SK-N-SH (cell line): ENCODE data around the gene SLC38A8. TPM values are rescaled to one million over a fixed set of nuclear protein-coding genes. Genes with fewer than 3 reads are reported as not detected.

Experiments used
- CTCF ChIA-PET: fragments of 300-600, 350-600 bp; formaldehyde crosslinking; extraction: SDS; loops from one replicate; lab custom pipeline; 2021; lab: Yijun Ruan, JAX
- POLR2A ChIA-PET: fragments of 350-600 bp; sonication (Branson Sonifier 250); formaldehyde crosslinking; extraction: SDS; loops from one replicate; lab custom pipeline; 2020; ENCODE audit warnings: antibody characterized with exemption, inconsistent platforms; lab: Yijun Ruan, JAX
- DNase-seq: peaks from one replicate; pipeline ENCODE4 v3.0.0; 2012
- H2AFZ ChIP-seq: fragments of 200-600 bp; sonication (generic); 2 replicates; pipeline ENCODE4 v1.8.1; 2016; ENCODE audit warnings: antibody characterized with exemption, mild to moderate bottlenecking, low read depth
- H3F3A ChIP-seq: fragments of 200-600 bp; sonication (generic); replicated peaks from 2 replicates; pipeline ENCODE3; 2016; ENCODE audit warnings: antibody characterized with exemption, mild to moderate bottlenecking; ENCODE audit not compliant: insufficient read depth
- H3K27ac ChIP-seq, 2 experiments: fragments of 200-500 bp in 1 of 2; fragments of 200-600 bp in 1 of 2; sonication (Bioruptor generic) in 1 of 2; sonication (generic), shearing (Covaris generic) in 1 of 2; 2 replicates each; pipeline versions ENCODE4 v1.5.1 to v1.6.1; 2014 to 2016; ENCODE audit warnings: low read depth in 2 of 2, inconsistent platforms in 1 of 2, low read length in 1 of 2, mild to moderate bottlenecking in 1 of 2, mixed read lengths in 1 of 2
- H3K27me3 ChIP-seq: fragments of 200-600 bp; sonication (generic), shearing (Covaris generic); 2 replicates; pipeline ENCODE4 v1.6.1; 2016; ENCODE audit warnings: mixed run types; ENCODE audit not compliant: insufficient read depth
- H3K36me3 ChIP-seq, 2 experiments: fragments of 200-500 bp in 1 of 2; fragments of 200-600 bp in 1 of 2; sonication (Bioruptor generic) in 1 of 2; sonication (generic) in 1 of 2; replicated peaks in 1 of 2; 2 replicates each; pipeline versions ENCODE3 to v1.5.1; 2014 to 2016; ENCODE audit warnings: low read length in 1 of 2, mild to moderate bottlenecking in 1 of 2; ENCODE audit not compliant: insufficient read depth in 2 of 2, control insufficient read depth in 1 of 2
- H3K4me1 ChIP-seq, 2 experiments: fragments of 200-500 bp in 1 of 2; fragments of 200-600 bp in 1 of 2; sonication (Bioruptor generic) in 1 of 2; sonication (generic), shearing (Covaris generic) in 1 of 2; 2 replicates each; pipeline versions ENCODE4 v1.5.1 to v1.6.1; 2014 to 2016; ENCODE audit warnings: low read depth in 1 of 2, low read length in 1 of 2, mixed run types in 1 of 2; ENCODE audit not compliant: insufficient read depth in 2 of 2, control insufficient read depth in 1 of 2
- H3K4me2 ChIP-seq: fragments of 200-600 bp; sonication (generic), shearing (Covaris generic); 2 replicates; pipeline ENCODE4 v1.6.1; 2017; ENCODE audit warnings: mixed run types
- H3K4me3 ChIP-seq, 2 experiments: fragments of 200-500 bp in 1 of 2; fragments of 200-600 bp in 1 of 2; sonication (Bioruptor generic) in 1 of 2; sonication (generic), shearing (Covaris generic) in 1 of 2; 2 replicates each; pipeline versions ENCODE4 v1.5.1 to v1.8.1; 2014 to 2016; ENCODE audit warnings: low read depth in 2 of 2, inconsistent platforms in 1 of 2, low read length in 1 of 2, mild to moderate bottlenecking in 1 of 2, mixed read lengths in 1 of 2, moderate library complexity in 1 of 2
- H3K79me2 ChIP-seq: fragments of 200-600 bp; sonication (generic); 2 replicates; pipeline ENCODE4 v1.8.1; 2017; ENCODE audit warnings: mild to moderate bottlenecking; ENCODE audit not compliant: insufficient read depth
- H3K9ac ChIP-seq: fragments of 200-600 bp; sonication (generic); 2 replicates; pipeline ENCODE4 v1.6.1; 2017; ENCODE audit warnings: mixed run types
- H3K9me2 ChIP-seq: fragments of 200-600 bp; sonication (generic); 2 replicates; pipeline ENCODE4 v1.6.1; 2017; ENCODE audit warnings: mixed run types
- H3K9me3 ChIP-seq: fragments of 200-600 bp; sonication (generic); 2 replicates; pipeline ENCODE4 v1.6.1; 2017; ENCODE audit warnings: mixed run types, mild to moderate bottlenecking, moderate library complexity
- H4K20me1 ChIP-seq: fragments of 200-600 bp; sonication (generic); 2 replicates; pipeline ENCODE4 v1.6.1; 2017; ENCODE audit warnings: mild to moderate bottlenecking, mixed run types; ENCODE audit not compliant: insufficient read depth
- EZH2phosphoT487 ChIP-seq: fragments of 200-600 bp; sonication (generic); IDR thresholded peaks from 2 replicates; pipeline ENCODE4 v1.6.1; 2017; ENCODE audit warnings: low read depth, mixed run types, mild to moderate bottlenecking, antibody characterized with exemption, moderate library complexity, borderline replicate concordance
- GABPA ChIP-seq: IDR thresholded peaks from 2 replicates; pipeline ENCODE4 v1.4.0; 2012; ENCODE audit warnings: low read depth, mild to moderate bottlenecking
- JUND ChIP-seq: IDR thresholded peaks from 2 replicates; pipeline ENCODE4 v1.4.0; 2012
- RAD21 ChIP-seq: IDR thresholded peaks from 2 replicates; pipeline ENCODE4 v1.6.1; 2012; ENCODE audit warnings: mild to moderate bottlenecking, low read length
- RCOR1 ChIP-seq: fragments of 150-350 bp; IDR thresholded peaks from 2 replicates; pipeline ENCODE4 v1.6.1; 2017; ENCODE audit warnings: antibody characterized with exemption, low read length
- RFX5 ChIP-seq: IDR thresholded peaks from 2 replicates; pipeline ENCODE4 v1.6.1; 2012; ENCODE audit warnings: mild to moderate bottlenecking, improper control_type of control experiment, low read length
- RXRA ChIP-seq: IDR thresholded peaks from 2 replicates; pipeline ENCODE4 v1.4.0; 2012; ENCODE audit warnings: low read depth, mild to moderate bottlenecking, borderline replicate concordance
- TAF1 ChIP-seq: IDR thresholded peaks from 2 replicates; pipeline ENCODE4 v1.6.1; 2012; ENCODE audit warnings: low read depth, mild to moderate bottlenecking, low read length, moderate library complexity, borderline replicate concordance
- TCF12 ChIP-seq: IDR thresholded peaks from 2 replicates; pipeline ENCODE4 v1.4.0; 2012
- USF1 ChIP-seq: IDR thresholded peaks from 2 replicates; pipeline ENCODE4 v1.4.0; 2012; ENCODE audit warnings: low read depth, borderline replicate concordance
- YY1 ChIP-seq: IDR thresholded peaks from 2 replicates; pipeline ENCODE4 v1.4.0; 2012; ENCODE audit warnings: low read depth, mild to moderate bottlenecking
- WGBS: methylation state at CpG from one replicate; pipeline ENCODE4 v1.1.6; 2017; ENCODE audit warnings: low lambda C conversion rate; 5-methylcytosine and 5-hydroxymethylcytosine counted together
- polyA plus RNA-seq, 3 experiments: library from polyadenylated mRNA; depleted of rRNA; stranded (reverse); fragments of >200 nt; gene quantifications; 2 replicates each; pipeline ENCODE4 v1.2.3, GENCODE V29; 2012
- TF ChIP-seq, protein P1 (sequence below): fragments of 200-600 bp; sonication (generic); IDR thresholded peaks from 2 replicates; pipeline ENCODE4 v1.6.1; 2017; ENCODE audit warnings: antibody characterized with exemption, mild to moderate bottlenecking, moderate library complexity
- TF ChIP-seq, protein P2 (sequence below): IDR thresholded peaks from 2 replicates; pipeline ENCODE4; 2012
- TF ChIP-seq, protein P3 (sequence below): IDR thresholded peaks from 2 replicates; pipeline ENCODE4 v1.6.1; 2012; ENCODE audit warnings: mild to moderate bottlenecking, low read depth, low read length, moderate library complexity

Gene SLC38A8
- polyA plus RNA-seq, 1 of the 3 experiments (the other 2 are of a cell fraction): not detected

DNA sequence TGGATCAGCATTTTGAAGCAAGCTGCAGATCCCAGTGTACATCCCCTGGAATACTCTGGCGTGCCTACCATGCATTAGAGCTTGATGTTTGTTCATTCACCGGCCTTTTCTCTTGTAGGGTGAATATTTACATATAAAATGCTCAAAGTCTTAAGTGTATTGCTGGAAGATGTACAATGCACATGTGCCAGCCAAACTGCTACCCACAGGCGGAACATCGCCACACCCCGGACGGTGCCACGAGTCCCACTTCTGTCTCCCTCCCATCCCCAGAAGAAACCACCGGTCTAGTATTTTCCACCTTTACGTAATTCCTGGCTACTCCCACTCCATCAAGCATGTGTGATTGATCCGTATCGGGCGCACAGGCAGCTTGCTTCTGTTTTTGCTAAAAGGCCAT is 4.1 kb downstream of the SLC38A8 start:
- CTCF ChIA-PET: interaction anchor here (0.8 to 6.3 kb wide), 3 partner anchors 28 to 82 kb away, joined by 3 to 25 read pairs (median 9); no protein-coding TSS in a partner anchor
- no peak overlapping the region for H3K4me3 ChIP-seq
- H3K9ac ChIP-seq: no peak overlapping the region
- POLR2A ChIA-PET: no interaction called here
- no peak overlapping the region for H3K27ac ChIP-seq
- H3K9me3 ChIP-seq: no peaks in the 10 kb centered on the region
- H3K79me2 ChIP-seq: no peaks in the 10 kb centered on the region
- WGBS: 80% methylated on average over 12 of the region's 12 CpGs
- no peaks in the 10 kb centered on the region for H3F3A ChIP-seq
- no peaks in the 10 kb centered on the region for H4K20me1 ChIP-seq
- TF ChIP-seq YY1 (no peak), TAF1 (no peak), USF1 (no peak), RAD21 (no peak), EZH2phosphoT487 (no peak), RXRA (no peak), RFX5 (no peak), GABPA (no peak), TCF12 (no peak), JUND (no peak), RCOR1 (no peak)
- TF ChIP-seq, protein P1, sequence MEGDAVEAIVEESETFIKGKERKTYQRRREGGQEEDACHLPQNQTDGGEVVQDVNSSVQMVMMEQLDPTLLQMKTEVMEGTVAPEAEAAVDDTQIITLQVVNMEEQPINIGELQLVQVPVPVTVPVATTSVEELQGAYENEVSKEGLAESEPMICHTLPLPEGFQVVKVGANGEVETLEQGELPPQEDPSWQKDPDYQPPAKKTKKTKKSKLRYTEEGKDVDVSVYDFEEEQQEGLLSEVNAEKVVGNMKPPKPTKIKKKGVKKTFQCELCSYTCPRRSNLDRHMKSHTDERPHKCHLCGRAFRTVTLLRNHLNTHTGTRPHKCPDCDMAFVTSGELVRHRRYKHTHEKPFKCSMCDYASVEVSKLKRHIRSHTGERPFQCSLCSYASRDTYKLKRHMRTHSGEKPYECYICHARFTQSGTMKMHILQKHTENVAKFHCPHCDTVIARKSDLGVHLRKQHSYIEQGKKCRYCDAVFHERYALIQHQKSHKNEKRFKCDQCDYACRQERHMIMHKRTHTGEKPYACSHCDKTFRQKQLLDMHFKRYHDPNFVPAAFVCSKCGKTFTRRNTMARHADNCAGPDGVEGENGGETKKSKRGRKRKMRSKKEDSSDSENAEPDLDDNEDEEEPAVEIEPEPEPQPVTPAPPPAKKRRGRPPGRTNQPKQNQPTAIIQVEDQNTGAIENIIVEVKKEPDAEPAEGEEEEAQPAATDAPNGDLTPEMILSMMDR: no peak
- TF ChIP-seq, protein P2, sequence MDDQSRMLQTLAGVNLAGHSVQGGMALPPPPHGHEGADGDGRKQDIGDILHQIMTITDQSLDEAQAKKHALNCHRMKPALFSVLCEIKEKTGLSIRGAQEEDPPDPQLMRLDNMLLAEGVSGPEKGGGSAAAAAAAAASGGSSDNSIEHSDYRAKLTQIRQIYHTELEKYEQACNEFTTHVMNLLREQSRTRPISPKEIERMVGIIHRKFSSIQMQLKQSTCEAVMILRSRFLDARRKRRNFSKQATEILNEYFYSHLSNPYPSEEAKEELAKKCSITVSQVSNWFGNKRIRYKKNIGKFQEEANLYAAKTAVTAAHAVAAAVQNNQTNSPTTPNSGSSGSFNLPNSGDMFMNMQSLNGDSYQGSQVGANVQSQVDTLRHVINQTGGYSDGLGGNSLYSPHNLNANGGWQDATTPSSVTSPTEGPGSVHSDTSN: no peak
- TF ChIP-seq, protein P3, sequence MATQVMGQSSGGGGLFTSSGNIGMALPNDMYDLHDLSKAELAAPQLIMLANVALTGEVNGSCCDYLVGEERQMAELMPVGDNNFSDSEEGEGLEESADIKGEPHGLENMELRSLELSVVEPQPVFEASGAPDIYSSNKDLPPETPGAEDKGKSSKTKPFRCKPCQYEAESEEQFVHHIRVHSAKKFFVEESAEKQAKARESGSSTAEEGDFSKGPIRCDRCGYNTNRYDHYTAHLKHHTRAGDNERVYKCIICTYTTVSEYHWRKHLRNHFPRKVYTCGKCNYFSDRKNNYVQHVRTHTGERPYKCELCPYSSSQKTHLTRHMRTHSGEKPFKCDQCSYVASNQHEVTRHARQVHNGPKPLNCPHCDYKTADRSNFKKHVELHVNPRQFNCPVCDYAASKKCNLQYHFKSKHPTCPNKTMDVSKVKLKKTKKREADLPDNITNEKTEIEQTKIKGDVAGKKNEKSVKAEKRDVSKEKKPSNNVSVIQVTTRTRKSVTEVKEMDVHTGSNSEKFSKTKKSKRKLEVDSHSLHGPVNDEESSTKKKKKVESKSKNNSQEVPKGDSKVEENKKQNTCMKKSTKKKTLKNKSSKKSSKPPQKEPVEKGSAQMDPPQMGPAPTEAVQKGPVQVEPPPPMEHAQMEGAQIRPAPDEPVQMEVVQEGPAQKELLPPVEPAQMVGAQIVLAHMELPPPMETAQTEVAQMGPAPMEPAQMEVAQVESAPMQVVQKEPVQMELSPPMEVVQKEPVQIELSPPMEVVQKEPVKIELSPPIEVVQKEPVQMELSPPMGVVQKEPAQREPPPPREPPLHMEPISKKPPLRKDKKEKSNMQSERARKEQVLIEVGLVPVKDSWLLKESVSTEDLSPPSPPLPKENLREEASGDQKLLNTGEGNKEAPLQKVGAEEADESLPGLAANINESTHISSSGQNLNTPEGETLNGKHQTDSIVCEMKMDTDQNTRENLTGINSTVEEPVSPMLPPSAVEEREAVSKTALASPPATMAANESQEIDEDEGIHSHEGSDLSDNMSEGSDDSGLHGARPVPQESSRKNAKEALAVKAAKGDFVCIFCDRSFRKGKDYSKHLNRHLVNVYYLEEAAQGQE: no peak
- no peaks in the 10 kb centered on the region for H3K36me3 ChIP-seq
- H3K4me2 ChIP-seq: no peak overlapping the region
- DNase-seq: no peak
- H2AFZ ChIP-seq: no peak overlapping the region
- H3K4me1 ChIP-seq: peaks cover 0 to 1% of the 10 kb centered on the region in 2 experiments; a peak in 1 of 4 replicates
- no peaks in the 10 kb centered on the region; the same call in 1 of the 2 replicates for H3K27me3 ChIP-seq
- H3K9me2 ChIP-seq: no peaks in the 10 kb centered on the region
